Epidermal melanocyte (primary cell): ENCODE data around the gene SYT9.

Source experiments
- DNase-seq: peaks from one replicate; pipeline ENCODE4 v3.0.0; 2011; ENCODE audit warnings: low spot score; ENCODE audit not compliant: insufficient read length

The SYT9 gene

GRCh38 chr11:7341551-7341950 is 89.8 kb downstream of the SYT9 start:
- no peak for DNase-seq

DNA sequence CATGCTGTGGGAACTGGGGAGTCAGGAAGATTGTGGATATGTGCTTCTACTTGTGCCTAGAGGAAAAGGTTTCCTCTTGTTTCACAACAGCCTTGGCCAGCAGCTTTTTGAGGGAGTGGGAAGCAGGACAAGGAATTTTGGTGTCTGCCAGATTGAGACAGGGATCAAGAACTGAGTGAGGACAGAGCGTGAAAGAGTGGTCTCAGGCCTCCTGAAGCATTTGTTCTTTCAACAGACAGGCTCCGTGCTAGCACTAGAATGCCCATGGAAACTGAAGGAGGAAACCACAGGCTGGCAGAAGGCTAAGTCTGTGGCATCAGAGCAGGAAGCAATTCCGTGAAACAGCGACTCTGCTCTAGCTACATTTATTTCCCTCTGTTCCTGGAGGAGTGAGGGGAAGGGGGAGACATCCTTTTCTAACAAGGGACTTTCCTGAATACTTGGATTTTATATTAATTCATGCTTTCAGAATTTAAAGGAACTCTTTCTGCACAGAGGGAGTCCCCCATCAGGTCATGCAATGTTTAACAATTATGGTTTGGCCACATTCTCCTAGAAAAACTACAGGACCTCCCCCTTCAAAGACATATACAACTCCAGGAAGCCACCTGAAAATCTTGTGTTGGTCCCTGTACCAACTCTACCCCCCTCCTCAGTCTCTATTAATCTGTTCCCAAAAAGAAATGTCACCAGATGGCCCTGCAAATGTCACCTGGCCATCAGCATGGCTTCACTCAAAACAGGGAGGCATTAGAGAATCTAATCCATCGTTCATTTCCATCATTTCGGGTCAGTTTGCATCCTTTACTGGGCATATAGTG is 96.1 kb downstream of the SYT9 start:
- DNase-seq, result no peak

DNA sequence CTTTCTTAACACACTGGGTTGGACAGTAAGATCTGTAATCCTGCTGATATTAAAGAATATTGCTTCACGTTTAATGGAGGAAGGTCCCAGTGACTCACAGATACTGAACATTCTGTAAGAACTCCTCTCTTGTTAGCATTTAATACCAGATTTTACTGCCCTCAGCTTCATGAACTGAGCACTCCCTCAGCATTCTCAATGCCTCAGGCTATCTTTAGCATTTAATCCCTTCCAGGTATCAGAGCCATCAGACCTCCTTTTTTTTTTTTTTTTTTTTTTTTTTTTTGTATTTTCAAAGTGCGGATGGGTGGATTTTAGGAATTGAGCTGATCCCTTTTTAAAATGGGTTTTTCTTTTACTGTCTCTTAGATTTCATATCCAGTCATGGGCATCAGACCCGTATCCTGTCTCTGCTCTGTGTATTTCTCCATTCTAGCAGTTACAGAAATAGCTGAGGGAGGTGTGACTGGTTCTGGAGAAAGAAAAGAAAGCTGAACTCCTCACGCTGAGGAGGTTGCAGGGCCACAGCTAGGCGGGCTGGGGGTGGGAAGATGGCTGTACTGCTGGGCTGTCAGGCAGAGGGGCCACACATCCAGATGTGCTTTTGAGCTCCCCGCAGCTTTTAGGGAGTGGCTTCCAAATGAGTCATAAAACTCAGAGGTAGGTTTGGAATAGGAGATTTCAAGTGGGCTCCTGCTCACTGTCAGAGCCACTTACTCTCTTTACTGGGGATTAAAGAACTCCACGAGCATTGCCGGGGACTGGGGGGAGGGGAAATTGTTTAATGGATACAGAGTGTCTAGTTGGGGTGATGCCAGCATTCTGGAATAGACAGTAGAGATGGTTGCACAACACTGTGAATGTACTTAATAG is 97.0 kb downstream of the SYT9 start:
- no peak for DNase-seq

GRCh38 chr11:7351228-7351627 is 99.5 kb downstream of the SYT9 start:
- DNase-seq, result no peak

DNA sequence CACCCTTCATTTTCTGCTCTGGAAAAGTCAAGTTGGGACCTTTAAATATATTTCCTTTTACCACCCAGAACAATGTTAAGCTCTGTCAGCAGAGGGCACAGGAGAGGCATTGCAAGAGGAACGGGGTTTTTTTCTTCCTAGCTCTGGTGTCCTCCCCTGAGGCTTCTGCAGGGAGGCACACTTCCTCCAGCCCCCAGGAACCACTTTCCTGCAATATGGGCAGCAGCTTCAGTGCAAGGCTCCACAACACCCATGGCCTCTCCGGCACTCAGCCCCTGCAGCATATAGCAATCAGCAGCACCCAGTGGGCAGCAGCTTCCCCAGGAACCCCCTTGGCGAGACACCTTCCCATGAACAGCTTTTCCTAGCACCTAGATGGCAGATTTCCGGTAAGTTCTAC is 101.4 kb downstream of the SYT9 start:
- no peak for DNase-seq

DNA sequence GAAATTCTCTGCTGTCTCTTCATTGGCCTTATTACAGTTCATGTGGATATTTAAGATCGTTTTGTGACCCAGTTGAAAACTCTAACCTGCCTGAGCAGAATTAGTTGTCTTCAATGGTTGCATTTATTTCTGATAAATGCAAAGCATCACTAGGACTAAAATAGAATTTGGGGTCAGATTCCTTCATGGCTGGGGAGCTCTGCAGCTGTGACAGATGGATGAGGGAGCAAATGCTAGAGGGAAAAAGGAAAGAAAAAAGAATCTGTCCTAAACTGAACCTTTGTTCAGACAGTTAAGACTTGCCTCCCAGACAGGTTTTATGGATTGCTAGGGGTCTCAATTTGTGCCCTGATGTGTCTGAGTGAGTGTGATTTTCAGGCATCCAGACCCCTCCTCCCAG is 113.0 kb downstream of the SYT9 start:
- no peak for DNase-seq

DNA sequence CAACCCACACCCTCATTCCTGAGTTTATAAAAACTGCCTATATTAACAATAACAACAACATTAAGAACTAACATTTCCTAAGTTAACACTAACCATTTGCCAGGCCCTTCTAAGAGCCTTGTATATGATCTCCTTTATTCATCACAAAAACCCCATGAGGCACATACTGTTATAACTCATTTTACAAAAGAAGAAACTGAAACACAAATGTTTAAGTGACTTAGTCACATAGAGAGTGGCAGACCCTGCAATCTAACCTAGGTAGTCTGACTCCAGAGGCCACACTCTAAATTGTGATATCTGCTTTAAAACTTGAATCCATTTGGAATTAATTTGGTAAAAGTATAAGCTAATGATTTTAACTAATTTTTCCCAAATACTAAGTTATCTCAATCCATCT is 116.1 kb downstream of the SYT9 start:
- DNase-seq, result no peak

- no peak for DNase-seq
Observed at GRCh38 chr11:7376386-7376785, 124.7 kb downstream of the SYT9 start.

- no peak for DNase-seq
Observed at GRCh38 chr11:7381937-7382336, 130.2 kb downstream of the SYT9 start.

GRCh38 chr11:7383406-7383805 is 131.7 kb downstream of the SYT9 start:
- no peak for DNase-seq

DNA sequence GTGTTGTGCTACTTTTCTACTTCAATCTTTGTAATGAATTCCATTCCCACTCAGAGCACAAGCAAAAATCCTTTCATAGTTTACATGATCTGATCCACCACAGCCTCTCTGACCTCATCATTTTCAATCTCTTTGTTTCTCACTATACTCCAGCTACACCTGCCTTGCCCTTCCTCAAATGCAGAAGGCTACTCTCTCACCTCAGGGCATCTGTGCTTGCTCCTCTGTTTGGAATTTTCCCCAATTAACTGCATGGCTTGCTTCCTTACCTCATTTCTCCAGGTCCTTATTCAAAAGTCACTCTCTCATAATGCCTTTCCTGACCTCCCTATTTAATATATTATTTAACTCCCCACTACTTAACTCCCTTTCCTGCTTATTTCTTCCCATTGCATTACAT is 133.0 kb downstream of the SYT9 start:
- no peak for DNase-seq

GRCh38 chr11:7385532-7385931 is 133.8 kb downstream of the SYT9 start:
- DNase-seq, result no peak

DNA sequence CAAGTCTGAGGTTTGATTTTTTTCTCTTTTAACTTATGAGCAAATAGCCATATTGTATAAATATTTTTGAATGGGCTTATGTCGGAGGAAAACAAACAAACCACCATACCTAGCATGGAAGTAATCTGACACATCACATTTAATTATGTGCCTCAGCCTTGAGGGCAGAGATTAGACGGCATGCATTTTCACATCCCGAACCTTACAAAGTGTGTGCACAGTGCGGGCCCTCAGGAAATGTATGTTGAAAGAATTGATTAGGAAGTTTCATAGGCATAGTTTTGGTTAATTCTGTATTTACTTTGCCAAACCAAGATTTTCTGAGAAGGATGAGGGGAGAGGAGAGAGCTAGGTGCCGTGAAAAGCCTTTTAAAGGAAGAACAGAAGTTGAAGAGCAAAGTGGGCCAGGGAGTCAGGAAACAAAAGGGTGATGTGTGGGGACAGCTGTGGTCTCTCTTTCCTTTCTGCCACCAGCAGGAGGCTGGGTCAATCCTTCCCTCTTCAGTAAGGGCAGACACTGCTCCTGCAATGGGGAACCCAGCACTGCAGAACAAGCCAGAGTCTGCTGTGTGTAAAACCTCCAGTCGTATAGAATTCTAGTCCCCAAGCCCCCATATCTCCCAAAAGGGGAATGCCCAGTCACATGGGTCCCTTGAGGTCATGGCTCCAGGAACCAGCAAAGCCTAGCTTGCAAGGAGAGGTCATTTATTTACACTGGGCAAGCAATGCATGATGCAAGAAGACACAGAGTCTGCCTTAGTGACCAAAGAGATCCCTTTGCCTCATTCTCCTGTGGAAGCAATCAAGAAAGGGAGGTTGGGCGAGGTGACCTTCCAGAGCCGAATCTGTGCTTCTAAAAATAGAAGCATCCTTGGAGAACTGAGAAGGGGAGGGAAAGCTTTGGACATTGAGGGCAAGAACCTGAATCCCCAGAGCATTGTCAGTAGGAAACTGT is 162.5 kb downstream of the SYT9 start:
- no peak for DNase-seq

DNA sequence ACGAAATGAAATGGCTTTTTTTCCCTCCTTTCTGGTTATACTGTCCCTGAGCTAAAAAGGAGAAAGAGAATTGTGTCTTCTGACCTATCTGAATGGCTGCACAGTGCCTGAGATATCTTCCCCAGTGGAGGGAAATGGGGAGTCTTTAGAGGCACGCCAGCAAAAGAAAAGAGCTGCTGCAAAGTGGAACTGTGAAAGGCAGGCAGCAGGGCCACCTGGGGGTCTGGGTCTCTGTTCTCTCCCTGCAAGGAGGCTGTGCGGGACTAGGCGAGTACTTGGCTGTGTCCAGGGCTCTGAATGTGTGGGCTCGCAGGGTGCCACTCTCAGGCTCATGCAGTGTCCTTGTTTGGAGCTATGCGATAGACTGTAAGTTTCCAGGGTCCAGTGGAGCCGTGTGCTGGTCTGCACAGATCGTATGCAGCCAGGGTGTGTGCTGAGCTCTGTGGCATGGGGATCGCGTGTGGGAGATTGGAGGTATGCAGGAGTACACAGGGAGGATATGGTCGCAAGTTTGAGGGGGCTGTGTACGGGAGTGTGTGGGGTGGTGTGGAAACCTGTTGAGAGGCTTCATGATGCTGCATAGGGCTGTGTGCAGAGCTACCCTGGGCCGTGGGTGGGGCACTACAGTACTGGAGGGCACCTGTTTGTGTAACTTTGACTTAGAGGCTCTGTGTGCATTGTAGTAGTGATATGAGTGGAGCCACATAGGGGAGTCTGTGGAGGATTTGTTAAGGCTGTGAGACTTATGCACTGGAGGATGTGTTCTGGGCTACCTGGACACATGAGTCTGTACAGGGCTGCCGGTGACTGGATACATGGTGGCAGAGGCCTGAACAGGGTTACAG is 163.5 kb downstream of the SYT9 start:
- DNase-seq, result no peak

DNA sequence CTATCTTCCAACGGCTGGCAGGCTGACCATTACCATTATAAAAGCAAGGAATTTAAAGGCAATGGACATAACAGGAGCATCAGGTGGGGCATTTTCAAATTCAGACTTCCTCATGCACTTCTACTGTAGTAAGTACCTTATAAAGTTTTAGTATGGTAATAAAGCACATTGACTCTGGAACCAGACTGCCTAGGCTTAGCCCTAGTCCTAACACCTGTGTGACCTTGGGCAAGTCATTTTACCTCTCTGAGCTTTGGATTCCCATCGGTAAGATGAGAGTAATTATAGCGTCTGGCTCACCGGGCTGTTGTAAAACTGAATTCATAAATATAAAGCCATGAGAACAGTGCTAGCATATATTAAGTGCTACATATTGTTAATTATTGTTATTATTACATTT is 164.4 kb downstream of the SYT9 start:
- DNase-seq, result no peak

- no peak for DNase-seq
Observed at GRCh38 chr11:7417328-7417727, 165.6 kb downstream of the SYT9 start.

DNA sequence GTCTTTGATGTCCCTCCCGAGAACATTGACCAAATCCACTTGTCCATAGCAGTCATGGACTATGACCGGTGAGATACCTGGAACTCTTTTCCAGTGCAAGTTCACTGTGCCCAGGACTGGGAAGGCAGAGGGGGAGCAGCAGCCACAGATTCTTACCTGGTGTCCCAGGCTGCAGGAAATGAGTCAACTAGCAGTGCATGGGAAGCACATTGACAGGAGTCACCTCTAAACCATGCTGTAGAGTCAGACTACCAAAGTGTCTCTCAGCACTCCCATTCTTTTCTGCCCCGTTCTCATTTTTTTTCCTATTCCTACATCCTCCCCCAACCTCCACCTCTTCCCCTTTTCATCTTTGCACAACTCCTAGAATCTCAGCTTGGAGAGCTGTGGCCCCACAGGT is 166.4 kb downstream of the SYT9 start:
- DNase-seq, result no peak

GRCh38 chr11:7418906-7419305 is 167.2 kb downstream of the SYT9 start:
- DNase-seq, result no peak

- DNase-seq, result no peak
Observed at GRCh38 chr11:7421136-7421535, 169.4 kb downstream of the SYT9 start.

DNA sequence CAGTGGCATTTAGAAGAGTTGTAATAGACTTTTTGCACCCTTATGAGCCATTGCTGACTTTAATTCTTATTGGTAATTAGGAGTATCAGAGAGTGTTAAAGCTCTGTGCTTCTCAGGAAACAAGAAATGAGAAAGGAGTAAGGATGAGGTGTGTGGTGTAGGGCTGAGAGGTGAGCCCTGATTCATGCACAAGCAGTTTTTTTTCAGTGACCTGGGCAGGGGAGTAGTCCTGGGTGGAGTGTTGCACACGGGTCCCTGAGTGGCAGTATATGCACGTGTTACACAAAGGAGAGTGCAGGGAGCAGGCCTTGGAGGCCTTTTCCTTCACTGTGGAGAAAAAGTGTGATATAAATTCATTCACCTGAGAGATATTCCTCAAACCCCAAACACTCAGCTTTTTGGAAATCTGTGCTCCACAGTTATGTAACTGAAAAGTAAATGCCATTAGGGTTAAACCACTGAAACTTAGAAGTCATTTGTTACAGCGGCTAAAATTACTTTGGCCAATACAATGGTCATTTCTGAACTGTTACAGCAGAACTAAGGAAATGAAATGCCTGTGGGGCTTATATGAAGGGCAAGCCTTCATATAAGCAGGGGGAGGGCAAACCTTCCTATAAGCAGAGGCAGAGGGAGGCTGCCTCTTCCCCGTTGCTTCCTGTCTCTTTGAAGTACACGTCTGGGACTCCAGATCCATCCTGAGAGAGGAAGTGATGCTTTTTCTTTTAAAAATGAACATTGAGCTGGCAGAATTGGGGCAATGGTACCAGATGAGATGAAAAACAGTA is 171.0 kb downstream of the SYT9 start:
- DNase-seq, result no peak
